Adrenal gland (tissue), 5 donors: Measurements from ENCODE around the gene EPB41L1.

Experiments
- POLR2A ChIP-seq, 2 donors: fragments of 450-650 bp; IDR thresholded peaks; one replicate each; pipeline ENCODE4 v1.6.1; 2017; ENCODE audit warnings: antibody characterized with exemption in 2 of 2, mild to moderate bottlenecking in 2 of 2, moderate library complexity in 1 of 2
- TF ChIP-seq, protein P1 (sequence below), 6 experiments: fragments of 450-650 bp in 4 of 6; fragments of 200-600 bp in 2 of 6; sonication (generic) in 1 of 6; IDR thresholded peaks; 1 replicate in 5 of 6; 2 replicates in 1 of 6; pipeline versions ENCODE4 v1.5.1 to v1.8.0; 2016 to 2021; ENCODE audit warnings: antibody characterized with exemption in 6 of 6, mild to moderate bottlenecking in 2 of 6, moderate library complexity in 1 of 6
- donor health status: DM: no; HTN: no; CAD: no.

DNA sequence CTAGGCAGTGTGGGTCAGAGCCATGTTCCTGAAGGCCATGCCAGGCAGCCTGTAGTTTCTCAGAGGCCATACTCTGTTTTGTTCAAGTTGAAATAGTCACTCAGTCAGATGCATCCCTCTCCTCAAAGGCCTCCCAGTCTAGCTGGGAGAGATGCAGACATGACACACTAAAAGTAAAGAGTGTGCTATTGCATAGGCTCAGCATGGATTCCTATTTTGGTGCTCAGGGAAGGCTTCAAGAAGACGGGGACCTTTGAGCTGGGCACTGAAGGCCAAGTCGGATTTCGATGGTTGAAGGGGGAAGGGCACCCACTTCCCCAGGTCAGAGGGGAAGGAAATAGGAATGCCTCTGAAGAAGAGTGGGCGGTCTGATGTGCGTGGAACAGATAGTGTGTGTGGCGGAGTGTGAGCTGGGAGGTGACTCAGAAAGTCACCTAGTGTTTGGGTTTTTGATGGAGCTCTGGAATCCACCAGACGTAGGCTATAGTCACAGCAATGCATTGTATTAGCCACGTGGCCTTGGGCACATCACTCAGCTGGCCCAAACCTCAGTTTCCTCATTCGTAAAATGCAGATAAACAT lies 3.7 kb downstream of the EPB41L1 start:
- TF ChIP-seq, protein P1, sequence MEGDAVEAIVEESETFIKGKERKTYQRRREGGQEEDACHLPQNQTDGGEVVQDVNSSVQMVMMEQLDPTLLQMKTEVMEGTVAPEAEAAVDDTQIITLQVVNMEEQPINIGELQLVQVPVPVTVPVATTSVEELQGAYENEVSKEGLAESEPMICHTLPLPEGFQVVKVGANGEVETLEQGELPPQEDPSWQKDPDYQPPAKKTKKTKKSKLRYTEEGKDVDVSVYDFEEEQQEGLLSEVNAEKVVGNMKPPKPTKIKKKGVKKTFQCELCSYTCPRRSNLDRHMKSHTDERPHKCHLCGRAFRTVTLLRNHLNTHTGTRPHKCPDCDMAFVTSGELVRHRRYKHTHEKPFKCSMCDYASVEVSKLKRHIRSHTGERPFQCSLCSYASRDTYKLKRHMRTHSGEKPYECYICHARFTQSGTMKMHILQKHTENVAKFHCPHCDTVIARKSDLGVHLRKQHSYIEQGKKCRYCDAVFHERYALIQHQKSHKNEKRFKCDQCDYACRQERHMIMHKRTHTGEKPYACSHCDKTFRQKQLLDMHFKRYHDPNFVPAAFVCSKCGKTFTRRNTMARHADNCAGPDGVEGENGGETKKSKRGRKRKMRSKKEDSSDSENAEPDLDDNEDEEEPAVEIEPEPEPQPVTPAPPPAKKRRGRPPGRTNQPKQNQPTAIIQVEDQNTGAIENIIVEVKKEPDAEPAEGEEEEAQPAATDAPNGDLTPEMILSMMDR (IDR thresholded peaks at IDR 0.05): no peak
- no peak for TF ChIP-seq POLR2A (IDR thresholded peaks at IDR 0.05)
